DND-41 (cell line): ENCODE results near the gene DNAH12.

Experiments used
- CTCF ChIP-seq: IDR thresholded peaks from 2 replicates; pipeline ENCODE4 v1.5.1; 2012; ENCODE audit warnings: borderline replicate concordance, low read length, moderate library complexity, mild to moderate bottlenecking; ENCODE audit not compliant: poor library complexity, severe bottlenecking; ENCODE audit errors: extremely low read depth
- EZH2 ChIP-seq: IDR thresholded peaks from 3 replicates; pipeline ENCODE4 v1.6.1; 2012; ENCODE audit warnings: borderline replicate concordance, low read depth, mild to moderate bottlenecking, moderate library complexity, low read length, inconsistent platforms; ENCODE audit not compliant: severe bottlenecking

- TF ChIP-seq EZH2 (no peak), CTCF (no peak)
These were observed 275.7 kb downstream of the DNAH12 start for GRCh38 chr3:57268416-57268815.
